IMR-90 (cell line): ENCODE measurements around the gene ZNF207. TPM values are rescaled to one million over a fixed set of nuclear protein-coding genes. Genes with fewer than 3 reads are reported as not detected.

ENCODE experiments used
- ATAC-seq: fragments of 200-7000 bp; cut with Tn5 transposase; 2 replicates; pipeline ENCODE4 v1.9.1; 2020; ENCODE audit warnings: low read depth, mild to moderate bottlenecking, moderate library complexity
- BruUV-seq: library from RNA; stranded (reverse); fragments of 400-500 nt; replicated peaks from 2 replicates; lab custom pipeline; 2021; lab: Mats Ljungman, UMichigan
- CTCF ChIA-PET: fragments of 300-600 bp; formaldehyde crosslinking; extraction: SDS; loops from one replicate; lab custom pipeline; 2021; ENCODE audit warnings: antibody characterized with exemption; lab: Yijun Ruan, JAX
- POLR2A ChIA-PET: fragments of 300-600 bp; sonication (Branson Sonifier 250); formaldehyde crosslinking; loops from one replicate; lab custom pipeline; 2022; ENCODE audit warnings: antibody characterized with exemption; ENCODE audit not compliant: unreplicated experiment; lab: Charles Lee
- DNase-seq: peaks from one replicate; pipeline ENCODE4 v3.0.0; 2013
- H2AFZ ChIP-seq: replicated peaks from 2 replicates; pipeline ENCODE3; 2013; ENCODE audit warnings: low read length, mild to moderate bottlenecking; ENCODE audit not compliant: poor library complexity
- H2AK5ac ChIP-seq: 2 replicates; pipeline ENCODE4 v1.6.1; 2013; ENCODE audit warnings: low read depth, low read length, inconsistent platforms
- H2AK9ac ChIP-seq: replicated peaks from 2 replicates; pipeline ENCODE3; 2013; ENCODE audit warnings: mild to moderate bottlenecking, low read depth, low read length, moderate library complexity; ENCODE audit not compliant: poor library complexity
- H2BK120ac ChIP-seq: 2 replicates; pipeline ENCODE4 v1.6.1; 2013; ENCODE audit warnings: low read depth, low read length, inconsistent platforms
- H2BK15ac ChIP-seq: 3 replicates; pipeline ENCODE4 v1.6.1; 2013; ENCODE audit warnings: low read depth, low read length, inconsistent platforms
- H2BK20ac ChIP-seq: 2 replicates; pipeline ENCODE4 v1.6.1; 2013; ENCODE audit warnings: low read depth, mild to moderate bottlenecking, inconsistent platforms, low read length, moderate library complexity
- H2BK5ac ChIP-seq: 2 replicates; pipeline ENCODE4 v1.6.1; 2013; ENCODE audit warnings: mild to moderate bottlenecking, low read depth, low read length, inconsistent platforms; ENCODE audit not compliant: poor library complexity, severe bottlenecking
- H3K14ac ChIP-seq: replicated peaks from 2 replicates; pipeline ENCODE4 v1.6.1; 2013; ENCODE audit warnings: low read depth, low read length, inconsistent platforms
- H3K18ac ChIP-seq: 2 replicates; pipeline ENCODE4 v1.6.1; 2013; ENCODE audit warnings: low read depth, low read length, control low read depth
- H3K23ac ChIP-seq: 2 replicates; pipeline ENCODE4 v1.6.1; 2013; ENCODE audit warnings: low read depth, low read length, inconsistent platforms
- H3K27ac ChIP-seq: 2 replicates; pipeline ENCODE4 v1.5.1; 2013; ENCODE audit warnings: mild to moderate bottlenecking, control low read depth, low read length; ENCODE audit not compliant: insufficient read depth
- H3K27me3 ChIP-seq: 2 replicates; pipeline ENCODE4 v1.6.1; 2013; ENCODE audit warnings: low read length; ENCODE audit not compliant: control insufficient read depth, insufficient read depth
- H3K36me3 ChIP-seq: 2 replicates; pipeline ENCODE4 v1.6.1; 2013; ENCODE audit warnings: low read length, mixed read lengths; ENCODE audit not compliant: control insufficient read depth, insufficient read depth
- H3K4ac ChIP-seq: 2 replicates; pipeline ENCODE4 v1.6.1; 2013; ENCODE audit warnings: low read depth, low read length, inconsistent platforms
- H3K4me1 ChIP-seq: 2 replicates; pipeline ENCODE4 v1.6.1; 2013; ENCODE audit warnings: low read length, mixed read lengths; ENCODE audit not compliant: control insufficient read depth, insufficient read depth
- H3K4me2 ChIP-seq: 2 replicates; pipeline ENCODE4 v1.6.1; 2013; ENCODE audit warnings: low read depth, mild to moderate bottlenecking, control low read depth, low read length, moderate library complexity
- H3K4me3 ChIP-seq: 2 replicates; pipeline ENCODE4 v1.5.1; 2013; ENCODE audit warnings: low read depth, mild to moderate bottlenecking, control low read depth, low read length, moderate library complexity; ENCODE audit not compliant: insufficient read depth
- H3K56ac ChIP-seq: 2 replicates; pipeline ENCODE4 v1.6.1; 2013; ENCODE audit warnings: low read length, inconsistent platforms; ENCODE audit not compliant: insufficient read depth; ENCODE audit errors: extremely low read depth
- H3K79me1 ChIP-seq, 2 experiments: 2 replicates each; pipeline ENCODE4 v1.6.1; 2013; ENCODE audit warnings: low read length in 2 of 2, inconsistent platforms in 1 of 2, low read depth in 1 of 2
- H3K9ac ChIP-seq: 2 replicates; pipeline ENCODE4 v1.6.1; 2013; ENCODE audit warnings: low read depth, low read length, control low read depth
- H3K9me1 ChIP-seq: 2 replicates; pipeline ENCODE4 v1.6.1; 2013; ENCODE audit warnings: low read length, inconsistent platforms; ENCODE audit not compliant: insufficient read depth
- H3K9me3 ChIP-seq: 2 replicates; pipeline ENCODE4 v1.6.1; 2013; ENCODE audit warnings: low read length; ENCODE audit not compliant: control insufficient read depth, insufficient read depth
- H4K20me1 ChIP-seq: 2 replicates; pipeline ENCODE4 v1.6.1; 2013; ENCODE audit warnings: low read length, inconsistent platforms; ENCODE audit not compliant: insufficient read depth
- H4K5ac ChIP-seq: 2 replicates; pipeline ENCODE4 v1.6.1; 2013; ENCODE audit warnings: mild to moderate bottlenecking, low read depth, low read length, control low read depth
- H4K8ac ChIP-seq, 2 experiments: 2 replicates each; pipeline ENCODE4 v1.6.1; 2013; ENCODE audit warnings: low read depth in 2 of 2, low read length in 2 of 2, control low read depth in 1 of 2, inconsistent platforms in 1 of 2
- H4K91ac ChIP-seq: 2 replicates; pipeline ENCODE4 v1.6.1; 2013; ENCODE audit warnings: low read depth, low read length, inconsistent platforms; ENCODE audit not compliant: insufficient read depth
- BHLHE40 ChIP-seq: fragments of 150-350 bp; IDR thresholded peaks from 2 replicates; pipeline ENCODE4 v1.6.1; 2016; ENCODE audit warnings: mild to moderate bottlenecking, low read depth, low read length
- CEBPB ChIP-seq: IDR thresholded peaks from 2 replicates; pipeline ENCODE4 v1.6.1; 2012; ENCODE audit warnings: low read depth, low read length, improper control_type of control experiment
- CHD1 ChIP-seq: IDR thresholded peaks from 2 replicates; pipeline ENCODE4 v1.6.1; 2012; ENCODE audit warnings: low read depth, low read length, improper control_type of control experiment
- MAFK ChIP-seq: IDR thresholded peaks from 2 replicates; pipeline ENCODE4 v1.6.1; 2012; ENCODE audit warnings: low read depth, low read length, improper control_type of control experiment
- MAZ ChIP-seq: IDR thresholded peaks from 2 replicates; pipeline ENCODE4 v1.6.1; 2012; ENCODE audit warnings: low read depth, mild to moderate bottlenecking, low read length, improper control_type of control experiment, moderate library complexity, borderline replicate concordance
- MXI1 ChIP-seq: IDR thresholded peaks from 2 replicates; pipeline ENCODE4 v1.6.1; 2012; ENCODE audit warnings: low read depth, mild to moderate bottlenecking, low read length, moderate library complexity, borderline replicate concordance
- NFE2L2 ChIP-seq: fragments of 150-350 bp; IDR thresholded peaks from 2 replicates; pipeline ENCODE4 v1.6.1; 2016; ENCODE audit warnings: low read depth, mild to moderate bottlenecking, low read length
- POLR2A ChIP-seq: IDR thresholded peaks from 2 replicates; pipeline ENCODE4 v1.6.1; 2012; ENCODE audit warnings: mild to moderate bottlenecking, low read depth, low read length
- RFX5 ChIP-seq: IDR thresholded peaks from 2 replicates; pipeline ENCODE4 v1.8.0; 2012; ENCODE audit warnings: low read depth, mild to moderate bottlenecking, low read length, moderate library complexity
- SMC3 ChIP-seq: fragments of 150-350 bp; IDR thresholded peaks from 2 replicates; pipeline ENCODE4 v1.6.1; 2016; ENCODE audit warnings: low read depth, mild to moderate bottlenecking, antibody characterized with exemption, low read length, moderate library complexity
- USF2 ChIP-seq: fragments of 150-350 bp; IDR thresholded peaks from 2 replicates; pipeline ENCODE4 v1.6.1; 2017; ENCODE audit warnings: mild to moderate bottlenecking, antibody characterized with exemption, low read length, low read depth
- dilution Hi-C: fragments of 300-500 bp; cut with HindIII; formaldehyde crosslinking; loops from one replicate; pipeline ENCODE4 v1.14.3; 2018; ENCODE audit warnings: low sequenced_read_pairs; ENCODE audit not compliant: unreplicated experiment
- in situ Hi-C: fragments of 300-500 bp; cut with MboI; formaldehyde crosslinking; loops from 3 replicates; pipeline ENCODE4 v1.14.3; 2019; ENCODE audit warnings: low sequenced_read_pairs, inconsistent platforms, mixed read lengths
- intact Hi-C: fragments of 100-400 bp; cut with micrococcal nuclease; formaldehyde crosslinking; loops from 2 replicates; pipeline ENCODE4 v1.10.0; 2022
- polyA plus RNA-seq, 3 experiments: library from polyadenylated mRNA; depleted of rRNA; stranded (reverse); fragments of >200 nt; gene quantifications; 2 replicates each; pipeline ENCODE4 v1.2.3, GENCODE V29; 2012; ENCODE audit warnings: low replicate concordance in 1 of 3
- total RNA-seq: library from RNA; depleted of rRNA; stranded (reverse); fragments of >200 nt; gene quantifications from 2 replicates; pipeline ENCODE4 v1.2.3, GENCODE V29; 2012
- TF ChIP-seq, protein P1 (sequence below): conservative IDR thresholded peaks from 2 replicates; pipeline ENCODE4 v1.5.1; 2012; ENCODE audit warnings: mild to moderate bottlenecking, low read depth, low read length, improper control_type of control experiment

ZNF207 gene
- total and polyA plus RNA-seq, 2 of the 4 experiments (the other 2 are of a cell fraction): 199 to 207 TPM

DNA sequence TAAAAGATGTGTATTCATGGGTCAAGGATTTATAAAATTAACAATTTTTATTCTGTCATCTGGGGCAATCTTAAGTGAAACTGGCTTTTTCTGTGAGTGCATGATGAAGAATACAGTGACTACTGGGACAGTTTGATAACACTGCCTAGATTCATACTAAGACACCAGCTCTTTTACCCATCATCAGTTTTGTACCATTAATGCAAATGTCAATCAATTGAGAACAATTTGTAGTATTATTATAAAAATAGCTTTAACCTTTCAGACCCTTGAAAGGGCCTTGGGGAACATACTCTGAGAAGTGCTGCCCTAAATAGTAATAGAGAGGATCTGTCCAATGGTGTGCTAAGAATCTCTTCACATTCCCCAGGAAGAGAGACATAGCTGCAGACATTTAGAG, 49.0 kb downstream of the ZNF207 start:
- Histone ChIP-seq H2BK5ac (no peak overlapping the region), H3K56ac (no peak overlapping the region), H3K36me3 (peaks cover 4% of the 10 kb centered on the region; the same call in 1 of the 2 replicates), H3K27ac (no peak overlapping the region), H3K27me3 (no peaks in the 10 kb centered on the region), H2AFZ (no peak overlapping the region), H3K79me1 (no peaks in the 10 kb centered on the region; a peak in 1 of 4 replicates), H2AK9ac (no peak overlapping the region), H2BK120ac (no peak overlapping the region), H3K18ac (no peak overlapping the region), H3K4me1 (no peaks in the 10 kb centered on the region), H4K20me1 (no peaks in the 10 kb centered on the region), H3K9ac (no peak overlapping the region), H4K91ac (no peak overlapping the region), H4K5ac (no peak overlapping the region), H2AK5ac (no peak overlapping the region), H4K8ac (no peak overlapping the region), H3K4me3 (no peak overlapping the region), H3K9me1 (0 out of 2 replicates have a peak, but pooled peaks cover 3% of the 10 kb centered on the region), H3K9me3 (no peaks in the 10 kb centered on the region), H2BK20ac (no peak overlapping the region), H3K23ac (no peak overlapping the region), H2BK15ac (no peak overlapping the region), H3K4me2 (no peak overlapping the region), H3K14ac (no peak overlapping the region), H3K4ac (no peak overlapping the region)
- POLR2A ChIA-PET: no interaction called here
- CTCF ChIA-PET: interaction anchor here (0.5 kb wide), 1 partner anchor 205 kb away, joined by 4 read pairs; no protein-coding TSS in a partner anchor
- intact Hi-C loops (no loop called here), dilution Hi-C loops (no loop called here), in situ Hi-C loops (no loop called here)
- DNase-seq (no peak), ATAC-seq (no peak; the same call in 1 of the 2 replicates)
- TF ChIP-seq POLR2A (no peak), MAFK (no peak), USF2 (no peak), NFE2L2 (no peak), CHD1 (no peak), SMC3 (no peak), BHLHE40 (no peak), RFX5 (no peak), MXI1 (no peak), MAZ (no peak), CEBPB (no peak)
- TF ChIP-seq, protein P1, sequence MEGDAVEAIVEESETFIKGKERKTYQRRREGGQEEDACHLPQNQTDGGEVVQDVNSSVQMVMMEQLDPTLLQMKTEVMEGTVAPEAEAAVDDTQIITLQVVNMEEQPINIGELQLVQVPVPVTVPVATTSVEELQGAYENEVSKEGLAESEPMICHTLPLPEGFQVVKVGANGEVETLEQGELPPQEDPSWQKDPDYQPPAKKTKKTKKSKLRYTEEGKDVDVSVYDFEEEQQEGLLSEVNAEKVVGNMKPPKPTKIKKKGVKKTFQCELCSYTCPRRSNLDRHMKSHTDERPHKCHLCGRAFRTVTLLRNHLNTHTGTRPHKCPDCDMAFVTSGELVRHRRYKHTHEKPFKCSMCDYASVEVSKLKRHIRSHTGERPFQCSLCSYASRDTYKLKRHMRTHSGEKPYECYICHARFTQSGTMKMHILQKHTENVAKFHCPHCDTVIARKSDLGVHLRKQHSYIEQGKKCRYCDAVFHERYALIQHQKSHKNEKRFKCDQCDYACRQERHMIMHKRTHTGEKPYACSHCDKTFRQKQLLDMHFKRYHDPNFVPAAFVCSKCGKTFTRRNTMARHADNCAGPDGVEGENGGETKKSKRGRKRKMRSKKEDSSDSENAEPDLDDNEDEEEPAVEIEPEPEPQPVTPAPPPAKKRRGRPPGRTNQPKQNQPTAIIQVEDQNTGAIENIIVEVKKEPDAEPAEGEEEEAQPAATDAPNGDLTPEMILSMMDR: no peak
- BruUV-seq: no TSS peak
